Breast epithelium (tissue), 4 donors: ENCODE data around the gene VPS35. TPM values are rescaled to one million over a fixed set of nuclear protein-coding genes. Genes with fewer than 3 reads are reported as not detected.
"Not testable (repeated sequence)": the region's sequence is repeated elsewhere in the genome, so short reads cannot be mapped to it uniquely, and the experiment has no call there.

Source experiments
- DNase-seq, 2 donors: peaks; one replicate each; pipeline ENCODE4 v3.0.0-alpha.2; 2019; ENCODE audit warnings: low spot score in 2 of 2
- H3K27ac ChIP-seq, 2 donors: fragments of 200-600 bp; sonication (generic) in 1 of 2; one replicate each; pipeline ENCODE4 v1.5.1; 2016 to 2019; ENCODE audit warnings: mild to moderate bottlenecking in 1 of 2
- H3K27me3 ChIP-seq, 2 donors: fragments of 200-600 bp; sonication (generic) in 1 of 2; one replicate each; pipeline versions ENCODE4 v1.5.1 to v1.6.0; 2017 to 2019; ENCODE audit warnings: control low read depth in 1 of 2, mild to moderate bottlenecking in 1 of 2
- H3K36me3 ChIP-seq: fragments of 200-600 bp; one replicate; pipeline ENCODE4 v1.5.1; 2019
- H3K4me1 ChIP-seq, 2 donors: fragments of 200-600 bp; sonication (generic); one replicate each; pipeline ENCODE4 v1.5.1; 2016 to 2019; ENCODE audit warnings: control low read depth in 1 of 2
- H3K4me3 ChIP-seq, 3 donors: fragments of 200-600 bp; sonication (generic); 1 replicate in 2 of 3; 2 replicates in 1 of 3; pipeline ENCODE4 v1.5.1; 2016 to 2019; ENCODE audit warnings: mild to moderate bottlenecking in 3 of 3, moderate library complexity in 2 of 3
- H3K9me3 ChIP-seq, 2 donors: fragments of 200-600 bp; sonication (generic) in 1 of 2; one replicate each; pipeline ENCODE4 v1.5.1; 2016 to 2019; ENCODE audit warnings: control low read depth in 1 of 2
- POLR2A ChIP-seq: fragments of 450-650 bp; IDR thresholded peaks from one replicate; pipeline ENCODE4 v1.6.1; 2016; ENCODE audit warnings: antibody characterized with exemption, mild to moderate bottlenecking, moderate library complexity
- POLR2AphosphoS5 ChIP-seq, 3 donors: sonication (generic); formaldehyde crosslinking; IDR thresholded peaks; one replicate each; pipeline ENCODE4 v1.6.1; 2017; ENCODE audit warnings: antibody characterized with exemption in 3 of 3
- intact Hi-C: fragments of 100-400 bp; cut with DNase I; formaldehyde crosslinking; loops from one replicate; pipeline ENCODE4 v1.15.1; 2023; ENCODE audit warnings: low total_unique reads
- total RNA-seq, 3 donors: library from RNA; depleted of rRNA; stranded (reverse); fragments of >200 nt; gene quantifications; one replicate each; pipeline ENCODE4 v1.1.0, GENCODE V29; 2016
- TF ChIP-seq, protein P1 (sequence below), 3 donors: fragments of 450-650 bp; IDR thresholded peaks; one replicate each; pipeline ENCODE4 v1.5.1; 2016 to 2017; ENCODE audit warnings: antibody characterized with exemption in 3 of 3, mild to moderate bottlenecking in 3 of 3, moderate library complexity in 3 of 3

Gene VPS35
- total RNA-seq, 3 donors from 2014 or later: 56.0 to 117 (median 66.9) TPM

DNA sequence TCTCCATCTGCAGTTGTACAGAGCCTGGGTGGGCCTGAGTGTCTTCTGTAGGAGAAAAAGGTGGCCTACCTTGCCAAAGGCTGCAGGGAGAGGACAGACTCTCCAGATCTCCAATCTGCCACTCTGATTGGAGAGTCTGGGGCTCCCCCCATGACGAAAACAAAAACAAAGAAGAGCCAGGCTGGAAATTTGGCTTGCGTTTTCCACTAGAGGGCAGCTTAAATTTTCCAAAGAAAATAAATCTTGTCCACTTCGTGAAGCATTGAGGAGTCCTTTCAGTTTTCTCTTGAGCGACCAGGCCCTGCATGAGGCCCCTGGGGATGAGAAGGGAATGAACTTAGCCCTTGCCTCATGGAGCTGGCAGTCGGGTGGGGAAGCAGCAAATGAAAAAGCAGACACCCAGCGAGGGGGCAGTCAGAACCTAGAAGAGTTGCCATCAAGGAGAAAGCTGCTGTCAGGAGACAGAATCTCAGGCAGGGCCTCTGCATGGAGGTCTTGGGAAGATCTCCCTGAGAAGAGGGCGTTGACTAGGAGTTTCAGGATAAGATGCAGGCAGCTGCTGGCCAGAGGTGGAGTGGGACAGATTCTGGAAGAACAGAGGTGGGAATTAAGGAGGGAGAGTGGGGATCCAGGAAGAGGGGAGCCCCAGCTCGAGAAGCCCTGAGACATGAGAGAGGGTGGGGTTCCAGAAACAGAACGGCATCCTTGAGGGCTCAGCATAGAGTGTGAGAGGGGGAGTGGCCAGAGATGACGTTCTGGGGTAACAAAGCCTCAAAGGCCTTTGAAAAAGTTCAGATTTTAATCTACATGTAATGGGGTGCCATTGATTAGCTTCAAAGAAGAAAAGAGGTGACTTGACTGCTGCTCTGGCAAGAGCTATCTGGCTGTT is 59.4 kb downstream of the VPS35 start:
- intact Hi-C loops: no loop called here
- H3K27ac ChIP-seq: no peak overlapping the region

DNA sequence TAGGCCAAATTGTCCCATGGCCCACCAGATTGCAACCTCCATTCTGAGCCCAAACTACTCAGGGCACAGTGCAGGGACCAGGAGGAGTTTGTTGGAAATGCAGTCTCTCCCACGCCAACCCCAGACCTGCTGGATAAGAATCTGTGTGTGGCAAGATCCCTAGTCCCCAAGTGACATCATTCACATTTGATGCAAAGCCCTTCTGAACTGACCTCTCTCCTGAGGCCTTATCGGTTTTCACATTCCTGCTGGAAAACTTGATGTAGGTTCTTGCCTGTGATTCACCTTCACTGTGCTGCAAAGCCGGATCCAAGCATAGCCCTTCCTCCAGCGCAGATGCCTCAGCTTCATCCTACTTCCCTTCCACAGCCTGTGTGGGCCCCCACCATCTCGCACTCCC is 61.2 kb downstream of the VPS35 start:
- Histone ChIP-seq H3K27ac (no peak overlapping the region), H3K27me3 (no peaks in the 10 kb centered on the region), H3K4me1 (no peaks in the 10 kb centered on the region), H3K36me3 (no peaks in the 10 kb centered on the region), H3K9me3 (no peaks in the 10 kb centered on the region), H3K4me3 (no peak overlapping the region)
- intact Hi-C loops: no loop called here
- DNase-seq: no peak
- TF ChIP-seq POLR2AphosphoS5 (IDR thresholded peaks at IDR 0.05): no peak

More for the DNA sequence above, 59.4 kb downstream of the VPS35 start:
- Histone ChIP-seq H3K4me3 (peak overlapping the region in 1 of 3 donors; percentile 8), H3K9me3 (no peaks in the 10 kb centered on the region), H3K27me3 (no peaks in the 10 kb centered on the region), H3K36me3 (no peaks in the 10 kb centered on the region), H3K4me1 (no peaks in the 10 kb centered on the region)
- TF ChIP-seq, protein P1, sequence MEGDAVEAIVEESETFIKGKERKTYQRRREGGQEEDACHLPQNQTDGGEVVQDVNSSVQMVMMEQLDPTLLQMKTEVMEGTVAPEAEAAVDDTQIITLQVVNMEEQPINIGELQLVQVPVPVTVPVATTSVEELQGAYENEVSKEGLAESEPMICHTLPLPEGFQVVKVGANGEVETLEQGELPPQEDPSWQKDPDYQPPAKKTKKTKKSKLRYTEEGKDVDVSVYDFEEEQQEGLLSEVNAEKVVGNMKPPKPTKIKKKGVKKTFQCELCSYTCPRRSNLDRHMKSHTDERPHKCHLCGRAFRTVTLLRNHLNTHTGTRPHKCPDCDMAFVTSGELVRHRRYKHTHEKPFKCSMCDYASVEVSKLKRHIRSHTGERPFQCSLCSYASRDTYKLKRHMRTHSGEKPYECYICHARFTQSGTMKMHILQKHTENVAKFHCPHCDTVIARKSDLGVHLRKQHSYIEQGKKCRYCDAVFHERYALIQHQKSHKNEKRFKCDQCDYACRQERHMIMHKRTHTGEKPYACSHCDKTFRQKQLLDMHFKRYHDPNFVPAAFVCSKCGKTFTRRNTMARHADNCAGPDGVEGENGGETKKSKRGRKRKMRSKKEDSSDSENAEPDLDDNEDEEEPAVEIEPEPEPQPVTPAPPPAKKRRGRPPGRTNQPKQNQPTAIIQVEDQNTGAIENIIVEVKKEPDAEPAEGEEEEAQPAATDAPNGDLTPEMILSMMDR (IDR thresholded peaks at IDR 0.05): no peak
- no peak for TF ChIP-seq POLR2AphosphoS5 (IDR thresholded peaks at IDR 0.05)
- TF ChIP-seq POLR2A: no peak
- no peak for DNase-seq

DNA sequence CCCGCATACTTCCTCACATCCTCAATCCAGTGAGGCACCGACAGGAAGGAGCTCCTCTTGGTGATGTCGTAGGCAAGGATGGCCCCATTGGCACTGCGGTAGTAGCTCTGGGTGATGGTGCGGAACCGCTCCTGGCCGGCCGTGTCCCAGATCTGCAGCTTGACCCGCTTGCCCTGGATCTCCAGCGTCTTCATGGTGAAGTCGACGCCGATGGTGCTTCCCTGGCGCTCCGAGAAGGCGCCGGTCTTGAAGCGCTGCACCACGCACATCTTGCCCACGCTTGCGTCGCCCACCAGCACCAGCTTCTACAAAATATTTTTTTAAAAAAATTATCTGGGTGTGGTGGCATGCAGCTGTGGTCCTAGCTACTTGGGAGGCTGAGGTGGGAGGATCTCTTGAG is 62.3 kb downstream of the VPS35 start:
- DNase-seq, H3K4me1 ChIP-seq, H3K27ac ChIP-seq, H3K4me3 ChIP-seq, H3K9me3 ChIP-seq, H3K36me3 ChIP-seq, intact Hi-C loops, H3K27me3 ChIP-seq: not testable (repeated sequence)

DNA sequence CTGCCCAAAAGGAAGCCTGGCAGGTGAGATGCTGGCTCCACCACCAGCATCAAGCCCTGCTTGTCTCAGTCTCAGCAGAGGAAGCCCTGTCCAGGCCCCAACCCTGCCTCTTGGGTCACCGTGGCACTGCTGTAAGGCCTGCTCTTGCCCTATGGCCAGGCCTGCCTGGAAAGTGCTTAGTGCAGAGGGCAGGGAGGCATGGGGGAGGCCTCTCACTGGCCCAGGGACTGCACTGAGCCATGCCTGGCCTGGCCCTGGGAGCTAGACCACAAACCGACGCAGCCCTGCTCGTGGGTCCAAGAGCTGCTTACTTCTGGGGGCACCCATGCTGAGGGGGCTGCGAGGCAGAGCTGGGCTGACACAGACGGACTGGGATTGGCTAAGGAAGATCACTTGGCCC is 64.1 kb downstream of the VPS35 start:
- intact Hi-C loops, H3K36me3 ChIP-seq, H3K9me3 ChIP-seq, H3K4me1 ChIP-seq, H3K27me3 ChIP-seq, H3K4me3 ChIP-seq, DNase-seq, H3K27ac ChIP-seq: not testable (repeated sequence)

DNA sequence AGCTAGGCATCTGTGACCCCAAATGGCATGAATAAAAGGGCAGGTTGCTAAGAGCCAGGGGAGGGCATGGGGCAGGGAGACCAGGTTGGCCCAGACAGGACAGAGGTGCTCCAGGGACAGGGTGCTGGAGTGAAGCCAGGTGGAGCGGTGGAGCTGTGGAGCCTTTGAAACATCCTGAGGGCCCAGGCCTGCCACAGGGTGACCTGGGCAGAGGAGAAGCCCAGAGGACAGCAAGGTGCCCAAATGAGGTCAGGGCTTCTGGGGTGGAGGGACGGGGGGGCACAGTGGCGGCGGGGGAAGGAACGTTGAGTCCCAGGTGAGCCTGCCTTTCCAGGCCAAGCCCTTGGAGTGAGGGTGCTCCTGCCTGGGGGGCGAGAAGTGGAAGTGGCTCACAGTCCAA is 65.3 kb downstream of the VPS35 start:
- H3K4me3 ChIP-seq, H3K4me1 ChIP-seq, intact Hi-C loops: not testable (repeated sequence)

DNA sequence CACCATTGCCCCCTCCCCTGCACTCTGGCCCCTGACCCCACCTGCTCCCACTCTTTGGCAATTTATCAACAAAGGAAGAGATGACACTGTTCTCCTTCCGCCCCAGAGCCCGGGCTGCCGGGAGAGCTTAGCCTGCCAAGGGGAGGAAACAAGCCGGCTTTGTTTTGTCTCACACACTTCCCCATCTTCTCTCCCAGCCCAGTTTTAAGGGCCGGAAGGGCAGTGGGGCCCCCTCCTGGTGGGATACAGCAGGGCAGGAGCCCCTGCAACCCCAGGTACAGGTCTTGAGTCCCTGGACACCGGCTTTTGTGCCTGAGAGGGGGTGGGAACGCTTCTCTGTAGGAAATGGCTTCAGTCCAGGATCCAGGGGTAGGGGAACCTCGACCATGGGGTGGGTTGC is 65.7 kb downstream of the VPS35 start:
- H3K36me3 ChIP-seq, DNase-seq, H3K4me1 ChIP-seq, H3K9me3 ChIP-seq, H3K27me3 ChIP-seq, intact Hi-C loops, H3K27ac ChIP-seq, H3K4me3 ChIP-seq: not testable (repeated sequence)

More for the DNA sequence above, 65.3 kb downstream of the VPS35 start:
- H3K27ac ChIP-seq, H3K36me3 ChIP-seq, H3K27me3 ChIP-seq, DNase-seq, H3K9me3 ChIP-seq: not testable (repeated sequence)

DNA sequence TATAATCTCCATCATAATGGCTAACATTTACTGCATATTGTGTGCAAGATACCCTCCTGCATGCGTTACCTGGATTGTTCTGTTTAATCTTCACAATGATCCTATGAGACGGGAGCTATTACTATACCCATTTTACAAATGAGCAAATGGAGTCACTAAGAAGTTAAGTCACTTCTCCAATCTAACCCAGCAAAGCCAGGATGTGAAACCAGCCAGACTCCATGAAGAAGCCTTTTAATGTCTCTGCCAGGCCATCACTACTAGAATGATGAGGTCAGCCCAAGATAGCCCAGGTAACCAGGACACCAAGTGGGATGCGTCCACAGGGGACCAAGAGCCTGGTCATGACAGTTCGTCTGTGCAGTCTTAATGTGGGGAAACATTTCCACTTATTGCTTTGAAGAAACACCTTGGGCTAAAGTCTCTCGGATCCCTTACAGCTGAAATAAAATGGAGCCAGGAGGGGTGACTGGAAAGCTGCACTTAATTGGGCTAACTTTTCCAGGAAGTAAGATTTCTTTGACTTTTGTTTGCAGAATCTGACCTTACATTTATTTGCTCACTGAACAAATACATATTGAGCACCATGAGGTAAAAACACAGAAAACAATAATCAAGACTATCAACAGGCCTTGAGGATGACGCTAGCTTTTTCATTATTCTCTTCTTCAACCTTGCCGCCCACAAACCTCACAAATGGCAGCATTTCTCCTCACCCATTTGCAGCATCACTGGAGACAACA is 66.9 kb downstream of the VPS35 start:
- no peaks in the 10 kb centered on the region for H3K27me3 ChIP-seq
- intact Hi-C loops: no loop called here
- no peaks in the 10 kb centered on the region for H3K36me3 ChIP-seq
- TF ChIP-seq, protein P1 (IDR thresholded peaks at IDR 0.05): no peak
- TF ChIP-seq POLR2A (no peak), POLR2AphosphoS5 (IDR thresholded peaks at IDR 0.05) (no peak)
- DNase-seq: no peak
- no peak overlapping the region for H3K4me3 ChIP-seq
- no peaks in the 10 kb centered on the region for H3K9me3 ChIP-seq
- H3K27ac ChIP-seq: no peak overlapping the region
- no peaks in the 10 kb centered on the region for H3K4me1 ChIP-seq
